ENCODE data around the gene PDX1.
A peak's percentile ranks its signal among the peaks of the same experiment; 100 is the strongest.

PDX1 gene

DNA sequence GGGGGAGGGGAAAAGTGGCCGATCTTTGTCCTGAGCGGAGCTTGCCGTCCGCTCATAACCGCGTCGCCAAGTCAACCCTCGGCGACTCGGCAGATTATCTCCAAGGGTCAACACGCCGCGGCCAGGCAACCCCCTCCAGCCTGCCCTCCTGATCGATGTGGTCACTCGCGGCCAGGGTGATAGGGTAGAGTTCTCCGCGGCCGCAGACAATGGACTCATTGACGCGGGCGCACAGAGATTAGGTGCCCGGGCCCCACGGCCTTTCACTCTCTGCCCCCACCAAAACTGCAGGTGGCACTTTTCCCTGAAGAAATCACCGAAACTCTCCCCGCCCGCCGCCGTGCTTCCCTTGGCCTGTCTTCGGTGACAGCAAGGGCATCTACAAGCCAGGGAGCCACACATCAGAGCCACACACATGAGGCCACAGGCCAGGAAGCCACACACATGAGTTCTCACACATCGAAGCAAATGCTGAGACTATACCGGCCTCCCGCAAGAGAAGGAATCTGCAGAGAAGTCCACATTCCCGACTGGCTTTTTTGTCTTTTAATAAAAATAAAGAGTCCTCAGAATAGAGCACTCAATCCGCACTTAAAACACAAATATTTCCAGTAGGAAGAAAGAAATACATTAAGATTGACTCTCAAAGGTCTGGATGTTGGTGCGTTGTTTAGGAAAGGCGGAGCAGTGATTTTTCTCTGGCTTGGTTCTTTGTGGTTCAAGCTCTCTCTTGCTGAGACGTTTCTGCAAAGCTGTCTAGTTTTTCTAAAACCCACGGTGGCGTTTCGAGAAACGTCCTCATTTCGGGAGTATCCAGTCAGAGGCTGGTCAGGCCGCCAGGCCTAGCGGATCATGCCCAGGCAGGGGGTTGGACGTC lies 1.5 kb upstream of the PDX1 start:
- DNase-seq (ENCODE audit: low read depth in 1 of 2, low spot score in 1 of 2) = no peak
- in situ Hi-C loops (cut with HindIII; ENCODE audit: low pct_unique_long_range_greater_than_20kb, low sequenced_read_pairs) = no loop called here
- no peak for TF ChIP-seq JUND (IDR thresholded peaks at IDR 0.05; ENCODE audit: low read depth)

DNA sequence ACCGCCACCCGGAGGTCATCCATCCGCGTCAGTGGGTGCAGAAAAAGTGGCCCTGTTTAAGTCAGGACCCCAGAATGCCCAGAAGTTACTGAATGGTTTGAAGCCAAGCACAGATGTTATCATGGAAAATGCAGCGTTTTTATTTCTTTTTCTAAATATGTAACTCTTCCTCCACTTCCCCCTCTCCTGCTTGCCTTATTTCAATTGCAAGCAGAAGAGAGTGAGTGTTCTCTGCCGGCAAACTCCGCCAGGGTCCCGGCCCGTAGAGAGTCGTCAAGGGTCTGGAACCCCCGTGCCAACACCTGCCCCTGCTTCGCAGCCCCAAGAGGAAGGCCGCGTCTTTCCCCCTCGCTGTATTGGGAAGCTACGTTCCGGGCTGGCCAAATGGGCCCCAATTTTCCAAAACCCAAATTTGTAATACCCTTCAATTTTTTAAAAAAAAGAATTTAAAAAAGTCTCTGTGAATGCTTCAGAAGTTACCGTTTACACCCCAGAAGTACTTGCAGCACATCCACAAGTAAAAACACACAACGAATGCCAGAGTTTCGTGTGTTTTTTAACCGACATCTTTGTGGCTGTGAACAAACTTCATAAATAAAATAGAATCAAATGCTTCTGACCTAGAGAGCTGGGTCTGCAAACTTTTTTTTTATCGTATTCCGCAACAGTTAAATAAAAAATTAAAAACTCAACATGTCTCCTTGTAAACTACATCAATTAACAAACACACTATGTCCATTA lies 712 bp upstream of the PDX1 start:
- DNase-seq (ENCODE audit: low read depth in 1 of 2, low spot score in 1 of 2) = no peak
- in situ Hi-C loops (cut with HindIII; ENCODE audit: low pct_unique_long_range_greater_than_20kb, low sequenced_read_pairs) = no loop called here

DNA sequence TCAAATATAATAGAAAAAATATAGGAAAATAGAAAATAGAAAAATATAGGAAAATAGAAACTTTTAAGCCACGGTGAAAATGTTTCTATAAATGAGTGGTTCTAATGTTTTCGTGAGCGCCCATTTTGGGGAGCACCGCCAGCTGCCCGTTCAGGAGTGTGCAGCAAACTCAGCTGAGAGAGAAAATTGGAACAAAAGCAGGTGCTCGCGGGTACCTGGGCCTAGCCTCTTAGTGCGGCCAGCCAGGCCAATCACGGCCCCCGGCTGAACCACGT lies 204 bp upstream of the PDX1 start:
- in situ Hi-C loops (cut with HindIII; ENCODE audit: low pct_unique_long_range_greater_than_20kb, low sequenced_read_pairs) = no loop called here
- DNase-seq (ENCODE audit: low read depth in 1 of 2, low spot score in 1 of 2) = no peak
- TF ChIP-seq JUND (IDR thresholded peaks at IDR 0.05; ENCODE audit: low read depth) = no peak

More for the DNA sequence above, 712 bp upstream of the PDX1 start:
- no peak for TF ChIP-seq JUND (IDR thresholded peaks at IDR 0.05; ENCODE audit: low read depth)

GRCh38 chr13:27920677-27921420 lies 1.0 kb downstream of the PDX1 start:
- in situ Hi-C loops (cut with HindIII; ENCODE audit: low pct_unique_long_range_greater_than_20kb, low sequenced_read_pairs) = no loop called here
- TF ChIP-seq JUND (IDR thresholded peaks at IDR 0.05; ENCODE audit: low read depth) = no peak
- DNase-seq (ENCODE audit: low read depth in 1 of 2, low spot score in 1 of 2) = peak; percentile 38 to 70

DNA sequence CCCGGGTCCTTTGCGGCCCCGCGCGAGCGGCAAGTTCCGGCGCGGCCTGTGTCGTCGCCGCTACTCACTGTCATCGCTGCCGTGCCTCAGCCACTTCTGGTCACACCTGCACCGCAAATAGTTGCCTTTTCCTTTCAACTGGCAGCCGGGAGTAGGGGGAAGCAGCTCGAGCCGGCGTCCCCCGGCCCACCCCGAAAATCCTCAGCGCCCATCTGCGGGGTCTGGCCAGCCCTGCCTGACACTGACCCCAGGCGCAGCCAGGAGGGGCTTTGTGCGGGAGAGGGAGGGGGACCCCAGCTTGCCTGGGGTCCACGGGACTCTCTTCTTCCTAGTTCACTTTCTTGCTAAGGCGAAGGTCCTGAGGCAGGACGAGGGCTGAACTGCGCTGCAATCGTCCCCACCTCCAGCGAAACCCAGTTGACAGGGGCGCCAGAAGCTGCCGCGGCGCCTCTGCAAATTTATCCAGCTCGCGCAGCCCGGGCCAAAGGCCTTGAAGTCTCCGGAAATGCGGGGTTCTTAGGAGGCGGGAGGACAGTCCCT lies 1.7 kb downstream of the PDX1 start:
- peak in 1 of 2 experiments; percentile 44 for DNase-seq (ENCODE audit: low read depth in 1 of 2, low spot score in 1 of 2)
- TF ChIP-seq JUND (IDR thresholded peaks at IDR 0.05; ENCODE audit: low read depth) = no peak

DNA sequence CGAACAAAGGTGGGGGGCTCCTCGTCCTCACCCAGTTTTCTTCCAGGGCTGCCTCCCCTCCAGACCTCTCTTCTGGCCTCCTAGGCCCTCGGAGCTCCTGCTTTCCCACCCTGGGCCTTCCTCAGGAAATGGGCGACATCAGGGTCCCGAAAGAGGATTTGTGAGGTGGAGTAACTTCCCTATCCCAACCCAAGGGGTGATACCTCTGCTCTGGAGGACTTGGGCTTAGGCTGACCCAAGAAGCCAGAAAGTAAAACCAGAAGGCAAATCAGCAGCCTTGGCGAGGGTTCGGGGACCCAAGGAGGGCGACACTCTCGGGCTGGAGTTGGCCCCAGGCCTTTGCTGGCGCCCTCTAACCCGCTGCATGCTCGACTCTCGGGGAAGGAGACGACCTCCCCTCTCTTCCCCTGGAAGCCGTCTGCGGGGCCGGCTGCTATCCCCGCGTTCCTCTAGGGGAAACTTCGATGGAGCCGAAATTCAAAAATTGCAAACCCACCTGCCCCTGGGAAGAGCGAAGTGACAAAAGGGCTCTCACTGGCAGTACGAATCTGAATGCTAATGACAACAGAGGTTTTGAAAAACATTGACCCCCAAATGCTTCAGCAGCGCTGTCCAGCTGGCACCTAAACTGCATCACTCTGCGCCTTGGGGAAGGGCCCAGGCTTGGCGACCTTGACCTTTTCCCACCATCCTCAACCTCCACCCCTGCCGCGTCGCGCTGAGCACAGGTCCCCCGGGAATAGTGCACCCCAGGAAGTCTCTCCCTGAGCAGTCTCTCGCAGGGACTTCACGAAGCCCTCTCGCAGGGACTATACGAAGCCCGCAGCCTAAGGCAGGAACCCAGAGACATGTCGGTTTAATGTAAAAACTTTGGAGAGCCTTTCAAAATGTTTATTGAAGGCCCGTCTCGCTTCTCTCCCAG lies 2.4 kb downstream of the PDX1 start:
- in situ Hi-C loops (cut with HindIII; ENCODE audit: low pct_unique_long_range_greater_than_20kb, low sequenced_read_pairs) = no loop called here
- no peak for TF ChIP-seq JUND (IDR thresholded peaks at IDR 0.05; ENCODE audit: low read depth)
- no peak for DNase-seq (ENCODE audit: low read depth in 1 of 2, low spot score in 1 of 2)

More for the DNA sequence above, 1.7 kb downstream of the PDX1 start:
- in situ Hi-C loops (cut with HindIII; ENCODE audit: low pct_unique_long_range_greater_than_20kb, low sequenced_read_pairs) = no loop called here

DNA sequence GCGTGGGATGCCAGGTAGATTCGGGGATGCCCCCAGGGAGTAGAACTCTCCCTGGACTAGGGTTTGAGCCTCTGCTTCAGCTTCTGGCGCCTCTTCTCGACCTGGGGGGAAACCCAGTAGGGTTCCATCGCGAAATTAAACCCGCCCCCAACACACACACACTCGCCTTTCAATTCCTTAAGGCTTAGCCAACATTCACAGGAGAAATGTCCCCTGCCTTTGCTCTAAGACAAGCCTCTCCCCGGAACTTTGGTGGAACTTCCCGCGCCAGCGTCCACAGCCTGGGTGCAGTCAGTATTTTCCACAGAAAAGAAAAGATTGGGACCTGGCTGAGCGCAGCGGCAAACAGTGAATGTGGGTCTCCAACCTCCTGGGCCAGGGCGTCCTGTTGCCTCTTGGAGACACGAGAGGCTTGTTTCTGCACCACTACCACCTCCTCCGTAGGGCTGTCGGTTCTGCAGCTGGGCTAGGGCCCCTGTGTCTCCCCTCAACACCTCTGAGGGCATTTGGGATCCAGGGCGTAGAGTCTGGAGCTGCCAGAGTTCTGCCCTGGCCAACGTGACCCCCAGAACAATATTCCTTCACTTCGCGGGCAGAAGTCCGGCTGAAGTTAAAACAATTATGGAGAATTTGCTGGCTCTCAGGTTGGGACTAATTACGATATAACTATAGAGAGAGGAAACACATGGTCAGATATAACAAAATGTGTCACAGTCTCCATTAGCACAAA lies 3.2 kb downstream of the PDX1 start:
- no peak for DNase-seq (ENCODE audit: low read depth in 1 of 2, low spot score in 1 of 2)
- in situ Hi-C loops (cut with HindIII; ENCODE audit: low pct_unique_long_range_greater_than_20kb, low sequenced_read_pairs) = no loop called here
- no peak for TF ChIP-seq JUND (IDR thresholded peaks at IDR 0.05; ENCODE audit: low read depth)

DNA sequence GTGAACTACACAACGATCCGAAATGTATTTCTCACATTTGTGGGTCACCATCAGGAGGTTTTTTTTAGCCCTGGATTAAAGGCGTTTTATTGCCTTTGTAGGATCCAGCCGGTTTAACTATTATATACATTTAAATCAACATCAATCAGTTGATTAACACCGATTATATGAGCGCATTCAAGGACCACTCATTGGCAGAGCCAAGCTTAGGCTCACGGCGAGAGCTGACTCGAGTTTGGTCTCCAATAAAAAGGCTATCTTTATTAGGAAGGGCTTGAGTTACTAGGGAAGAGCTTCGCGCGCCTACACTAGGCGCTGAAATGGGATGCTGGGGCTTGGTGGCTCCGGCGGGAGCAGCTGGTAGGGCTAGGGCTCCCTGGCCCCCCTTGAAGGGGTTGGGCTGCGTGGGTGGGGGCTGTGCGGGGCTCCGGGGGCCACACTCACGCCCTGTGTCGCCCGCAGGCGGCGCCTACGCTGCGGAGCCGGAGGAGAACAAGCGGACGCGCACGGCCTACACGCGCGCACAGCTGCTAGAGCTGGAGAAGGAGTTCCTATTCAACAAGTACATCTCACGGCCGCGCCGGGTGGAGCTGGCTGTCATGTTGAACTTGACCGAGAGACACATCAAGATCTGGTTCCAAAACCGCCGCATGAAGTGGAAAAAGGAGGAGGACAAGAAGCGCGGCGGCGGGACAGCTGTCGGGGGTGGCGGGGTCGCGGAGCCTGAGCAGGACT lies 4.2 kb downstream of the PDX1 start:
- no peak for DNase-seq (ENCODE audit: low read depth in 1 of 2, low spot score in 1 of 2)
- in situ Hi-C loops (cut with HindIII; ENCODE audit: low pct_unique_long_range_greater_than_20kb, low sequenced_read_pairs) = no loop called here
- TF ChIP-seq JUND (IDR thresholded peaks at IDR 0.05; ENCODE audit: low read depth) = no peak

DNA sequence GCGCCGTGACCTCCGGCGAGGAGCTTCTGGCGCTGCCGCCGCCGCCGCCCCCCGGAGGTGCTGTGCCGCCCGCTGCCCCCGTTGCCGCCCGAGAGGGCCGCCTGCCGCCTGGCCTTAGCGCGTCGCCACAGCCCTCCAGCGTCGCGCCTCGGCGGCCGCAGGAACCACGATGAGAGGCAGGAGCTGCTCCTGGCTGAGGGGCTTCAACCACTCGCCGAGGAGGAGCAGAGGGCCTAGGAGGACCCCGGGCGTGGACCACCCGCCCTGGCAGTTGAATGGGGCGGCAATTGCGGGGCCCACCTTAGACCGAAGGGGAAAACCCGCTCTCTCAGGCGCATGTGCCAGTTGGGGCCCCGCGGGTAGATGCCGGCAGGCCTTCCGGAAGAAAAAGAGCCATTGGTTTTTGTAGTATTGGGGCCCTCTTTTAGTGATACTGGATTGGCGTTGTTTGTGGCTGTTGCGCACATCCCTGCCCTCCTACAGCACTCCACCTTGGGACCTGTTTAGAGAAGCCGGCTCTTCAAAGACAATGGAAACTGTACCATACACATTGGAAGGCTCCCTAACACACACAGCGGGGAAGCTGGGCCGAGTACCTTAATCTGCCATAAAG lies 4.8 kb downstream of the PDX1 start:
- no peak for DNase-seq (ENCODE audit: low read depth in 1 of 2, low spot score in 1 of 2)
- in situ Hi-C loops (cut with HindIII; ENCODE audit: low pct_unique_long_range_greater_than_20kb, low sequenced_read_pairs) = no loop called here
- TF ChIP-seq JUND (IDR thresholded peaks at IDR 0.05; ENCODE audit: low read depth) = no peak

GRCh38 chr13:27925220-27925991 lies 5.6 kb downstream of the PDX1 start:
- DNase-seq (ENCODE audit: low read depth in 1 of 2, low spot score in 1 of 2) = no peak
- in situ Hi-C loops (cut with HindIII; ENCODE audit: low pct_unique_long_range_greater_than_20kb, low sequenced_read_pairs) = no loop called here
- TF ChIP-seq JUND (IDR thresholded peaks at IDR 0.05; ENCODE audit: low read depth) = no peak

All from T47D (cell line).